Smooth muscle cell of the coronary artery (primary cell): Measurements from ENCODE around the gene SAMD8. TPM values are rescaled to one million over a fixed set of nuclear protein-coding genes. Genes with fewer than 3 reads are reported as not detected.

Experiments
- total RNA-seq: library from RNA; depleted of rRNA; stranded (reverse); fragments of >200 nt; gene quantifications from 2 replicates; pipeline ENCODE4 v1.2.3, GENCODE V29; 2014; ENCODE audit warnings: low replicate concordance

SAMD8 gene
- 17.3 and 25.3 TPM in 2 replicates for total RNA-seq

GRCh38 chr10:75111365-75111906 is at the start of gene SAMD8:
TSS of gene SAMD8 (plus strand) at chr10:75111656. CDS start at chr10:75150529, 38,873 bp downstream.

DNA sequence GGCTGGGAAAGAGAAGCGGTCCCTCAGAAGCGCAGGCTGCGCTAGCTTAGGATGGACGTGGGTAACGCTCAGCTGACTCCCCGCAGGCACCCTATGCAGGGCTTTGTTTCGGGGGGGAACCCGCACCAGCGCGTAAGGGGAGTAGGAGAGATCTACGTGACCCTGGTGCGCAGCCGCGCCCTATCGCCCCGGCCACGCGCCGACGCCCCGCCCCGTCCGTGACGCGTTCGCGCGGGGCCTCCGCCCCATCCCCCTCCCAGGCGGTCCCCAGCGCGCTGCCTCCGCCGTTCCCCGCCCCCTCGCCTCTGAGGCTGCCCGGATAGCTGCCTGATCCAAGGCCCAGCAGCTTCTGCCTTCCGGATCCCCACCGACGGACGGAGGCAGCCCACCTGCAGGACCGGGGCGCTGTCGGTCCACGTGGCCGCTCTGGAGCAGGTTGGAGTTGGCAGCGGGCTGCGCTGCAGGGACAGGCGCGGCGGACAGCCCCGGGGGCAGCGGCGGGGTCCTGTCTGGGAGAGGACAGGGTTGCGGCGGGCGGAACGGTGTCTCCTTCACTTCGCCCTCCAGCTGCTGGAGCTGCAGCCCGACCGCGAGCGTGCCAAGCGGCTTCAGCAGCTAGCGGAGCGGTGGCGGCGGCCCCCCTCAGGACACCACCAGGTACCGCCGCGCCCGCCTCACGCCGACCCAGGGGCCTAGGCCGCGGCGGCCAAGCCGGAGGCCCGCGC is 99.0 kb downstream of the SAMD8 start, which contains the start of gene VDAC2:
TSS of gene VDAC2 (plus strand) at position 515 of the 725 bp plus-strand sequence. CDS start 363 bp downstream, outside the sequence.

Other genes starting within 250 kb of the SAMD8 start
- 88.0 and 187 TPM in 2 replicates for gene VDAC2, start 99.1 kb downstream of the SAMD8 start, total RNA-seq
- 7.6 and 13.2 TPM in 2 replicates for gene COMTD1, start 124.3 kb downstream of the SAMD8 start, total RNA-seq